Hematopoietic multipotent progenitor cell treated with erythropoietin and hydrocortisone succinate and interleukin-3 and kit ligand, for 17 days (in vitro differentiated cells): ENCODE data around the gene MLKL.
A peak's percentile ranks its signal among the peaks of the same experiment; 100 is the strongest.

Experiments used
- DNase-seq: peaks from one replicate; pipeline ENCODE4 v3.0.0-alpha.2; 2015; ENCODE audit warnings: low spot score

The MLKL gene

GRCh38 chr16:74700438-74701225 lies at the start of gene MLKL:
TSS of gene MLKL (minus strand) at chr16:74700862. CDS start at chr16:74695757, 5,105 bp downstream.
- no peak for DNase-seq

DNA sequence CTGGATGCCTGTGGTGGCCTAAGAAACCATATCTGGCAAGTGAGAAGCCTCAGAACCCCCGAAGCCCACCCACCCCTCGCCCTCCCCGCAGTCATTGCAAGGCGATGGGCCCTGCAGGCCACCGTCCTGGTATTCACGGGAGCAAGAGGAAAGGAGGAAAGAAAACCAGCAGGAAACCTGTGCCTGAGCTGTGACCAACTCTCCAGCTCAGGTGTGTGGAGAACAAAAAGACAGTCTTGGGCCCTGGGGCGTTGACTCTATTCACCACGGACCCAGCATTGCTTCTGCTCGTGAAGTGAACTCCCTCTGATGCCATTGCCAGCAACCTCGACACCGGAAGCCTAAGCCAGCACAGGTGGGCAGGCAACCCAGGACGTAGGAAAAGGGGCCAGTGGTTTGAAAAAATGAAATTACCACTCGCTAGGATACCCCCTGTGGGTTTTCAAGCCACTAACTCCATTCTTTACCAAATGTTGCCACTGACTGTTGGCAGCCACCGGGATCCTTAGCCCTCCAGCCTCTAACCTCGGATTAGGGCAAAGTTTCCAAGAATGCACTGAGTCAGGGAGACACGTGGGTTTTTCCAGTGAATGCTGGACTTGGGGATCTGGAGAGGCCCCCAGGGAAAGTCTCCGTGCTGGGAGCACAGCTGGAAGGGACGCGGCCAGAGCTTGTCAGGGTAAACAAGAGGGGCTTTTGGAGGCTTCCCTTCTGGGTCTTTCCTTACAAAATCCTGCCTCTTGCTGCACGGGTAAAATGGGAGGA lies 48.8 kb upstream of the MLKL start:
- no peak for DNase-seq

GRCh38 chr16:74748616-74749026 lies 48.0 kb upstream of the MLKL start:
- DNase-seq = no peak

GRCh38 chr16:74747716-74748615 lies 47.3 kb upstream of the MLKL start:
- DNase-seq = no peak

DNA sequence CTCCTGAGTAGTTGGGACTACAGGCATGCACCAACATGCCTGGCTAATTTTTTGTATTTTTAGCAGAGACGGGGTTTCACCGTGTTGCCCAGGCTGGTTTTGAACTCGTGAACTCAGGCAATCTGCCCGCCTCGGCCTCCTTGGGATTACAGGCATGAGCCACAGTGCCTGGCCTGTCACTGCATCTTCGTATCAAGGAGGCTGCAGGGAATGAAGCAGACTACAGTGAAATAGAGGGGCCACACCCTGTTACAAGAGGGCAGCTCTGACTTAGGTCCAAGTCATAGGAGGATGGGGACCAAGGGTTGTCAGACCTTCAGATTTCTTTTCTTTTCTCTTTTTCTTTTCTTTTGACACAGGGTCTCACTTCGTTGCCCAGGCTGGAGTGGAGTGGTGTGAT lies 45.3 kb upstream of the MLKL start:
- DNase-seq = no peak

DNA sequence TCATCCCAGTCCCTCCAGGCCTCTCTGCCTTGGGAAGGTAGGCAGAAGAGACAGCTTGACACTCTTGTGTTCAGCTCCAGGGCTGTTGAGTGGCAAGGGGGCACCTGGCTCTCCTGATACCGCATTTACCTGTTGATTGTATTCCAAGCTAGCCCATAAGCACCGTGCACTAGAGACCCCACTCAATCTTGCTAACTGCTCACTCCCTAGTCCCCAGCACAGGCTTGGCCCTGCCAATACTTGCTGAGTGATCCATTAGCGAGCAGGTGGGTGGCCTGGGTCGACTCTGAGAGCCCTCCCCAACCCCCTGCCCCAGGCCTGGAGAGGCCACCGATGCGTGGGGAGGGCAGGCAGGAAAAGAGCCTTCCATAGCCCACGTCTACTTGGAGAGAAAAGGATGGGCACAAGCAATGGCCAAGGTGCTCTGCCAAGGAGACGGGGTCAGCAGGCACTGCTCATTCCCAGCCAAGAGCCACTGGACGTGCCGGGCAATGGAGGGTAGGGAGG lies 44.5 kb upstream of the MLKL start:
- DNase-seq = no peak

DNA sequence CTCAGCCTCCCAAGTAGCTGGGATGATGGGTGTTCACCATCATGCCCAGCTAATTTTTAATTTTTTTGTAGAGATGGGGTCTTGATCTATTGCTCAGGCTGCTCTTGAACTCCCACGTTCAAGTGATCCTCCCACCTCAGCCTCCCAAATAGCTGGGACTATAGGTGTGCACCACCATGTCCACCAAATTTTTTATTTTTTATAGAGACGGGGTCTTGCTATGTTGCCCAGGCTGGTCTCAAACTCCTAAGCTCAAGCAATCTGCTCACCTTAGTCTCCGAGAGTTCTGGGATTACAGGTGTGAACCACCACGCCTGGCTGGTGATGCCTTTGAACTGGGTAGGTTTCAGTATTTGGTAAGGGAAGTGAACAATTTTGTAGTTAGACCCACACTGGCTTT lies 43.9 kb upstream of the MLKL start:
- no peak for DNase-seq

GRCh38 chr16:74743668-74744299 lies 43.1 kb upstream of the MLKL start:
- peak; percentile 61 for DNase-seq

DNA sequence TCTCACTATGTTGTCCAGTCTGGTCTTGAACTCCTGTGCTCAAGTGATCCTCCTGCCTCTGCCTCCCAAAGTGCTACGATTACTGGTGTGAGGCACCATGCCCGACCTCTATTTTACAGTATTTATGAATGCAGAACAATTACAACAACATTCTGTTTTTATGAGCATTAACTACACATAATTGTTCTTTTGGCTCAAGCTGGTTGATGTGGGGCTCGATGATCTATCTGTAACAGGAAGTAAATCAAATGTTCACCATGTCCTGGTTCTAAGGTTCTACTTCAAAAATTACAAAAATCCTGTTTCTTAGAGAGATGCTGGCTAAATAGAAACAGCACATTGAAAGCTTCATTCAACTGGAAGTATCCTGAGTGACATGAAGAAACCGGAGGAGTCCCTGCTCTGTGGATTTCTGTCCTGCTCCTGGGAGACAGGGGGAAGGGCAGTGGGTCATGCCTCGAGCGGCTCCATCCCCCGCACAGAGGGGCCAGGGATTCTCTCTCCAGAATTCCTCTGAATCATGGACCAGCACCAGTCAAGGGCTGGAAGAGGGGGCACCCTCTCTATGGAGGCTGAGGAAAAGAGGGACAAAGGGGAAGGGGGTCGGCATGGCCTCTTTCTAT lies 42.5 kb upstream of the MLKL start:
- no peak for DNase-seq

DNA sequence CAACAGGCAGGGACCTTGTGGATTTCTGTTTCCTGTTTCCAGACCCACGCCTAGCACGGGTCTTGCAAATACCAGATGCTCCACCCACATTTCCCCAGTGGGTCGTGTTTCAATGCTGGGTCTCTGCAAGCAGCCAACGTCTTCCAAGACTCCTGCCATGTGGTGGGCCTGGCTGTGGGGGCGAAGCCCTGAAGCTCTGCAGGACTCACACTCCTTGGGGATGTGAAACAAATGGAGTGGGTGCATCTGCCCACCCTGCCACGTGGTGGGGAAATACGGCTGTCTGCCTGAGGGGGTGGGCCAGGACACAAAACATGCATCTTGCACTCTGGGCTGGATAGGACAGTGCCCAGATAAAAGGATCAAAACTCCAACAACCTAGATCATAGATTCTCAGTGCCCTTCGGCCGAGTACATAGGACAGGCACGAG lies 41.4 kb upstream of the MLKL start:
- DNase-seq = no peak

DNA sequence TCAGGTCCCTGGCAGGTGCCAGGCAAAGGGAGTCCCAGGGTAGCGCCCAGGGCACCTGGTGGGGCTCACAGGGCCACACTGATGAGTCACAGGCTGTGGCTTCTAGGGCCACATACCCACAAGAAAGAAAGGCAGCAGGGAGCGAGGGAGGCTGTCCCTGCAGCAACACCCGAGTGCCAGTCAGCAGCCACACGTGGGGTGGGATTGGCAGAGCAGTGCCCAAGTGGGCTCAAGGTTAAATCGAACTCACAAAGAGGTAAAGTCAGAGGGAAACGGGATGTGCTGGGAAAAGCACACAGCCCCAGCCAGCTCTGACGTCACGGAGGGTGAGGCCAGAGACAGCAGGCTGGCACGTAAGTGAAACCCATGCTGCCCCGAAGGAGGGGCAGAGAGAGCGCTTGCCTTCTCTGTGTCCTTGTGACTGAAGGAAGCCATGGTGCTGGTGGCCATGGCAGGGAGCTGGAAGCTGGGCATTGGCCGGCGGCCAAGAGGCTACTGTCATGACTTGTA lies 40.2 kb upstream of the MLKL start:
- DNase-seq = no peak

DNA sequence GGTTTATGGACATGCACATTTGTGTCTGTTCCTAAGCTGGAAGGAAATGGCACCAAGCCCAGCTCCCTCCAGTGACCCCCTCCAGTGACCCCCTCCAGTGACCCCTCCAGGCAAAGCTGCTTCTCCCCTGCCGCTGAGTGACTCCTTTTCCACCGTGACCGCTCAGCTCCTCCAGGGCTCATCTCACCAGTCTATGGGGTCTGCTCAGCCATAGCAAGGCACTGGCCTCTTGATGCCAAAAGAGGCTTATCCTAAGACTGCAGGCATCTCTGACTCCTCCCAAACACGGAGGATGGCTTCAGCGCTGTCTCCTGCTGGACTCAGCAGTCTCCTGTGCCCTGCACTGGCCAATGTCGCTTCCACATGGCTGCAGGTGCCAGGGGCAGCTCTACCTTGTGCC lies 38.6 kb upstream of the MLKL start:
- no peak for DNase-seq

DNA sequence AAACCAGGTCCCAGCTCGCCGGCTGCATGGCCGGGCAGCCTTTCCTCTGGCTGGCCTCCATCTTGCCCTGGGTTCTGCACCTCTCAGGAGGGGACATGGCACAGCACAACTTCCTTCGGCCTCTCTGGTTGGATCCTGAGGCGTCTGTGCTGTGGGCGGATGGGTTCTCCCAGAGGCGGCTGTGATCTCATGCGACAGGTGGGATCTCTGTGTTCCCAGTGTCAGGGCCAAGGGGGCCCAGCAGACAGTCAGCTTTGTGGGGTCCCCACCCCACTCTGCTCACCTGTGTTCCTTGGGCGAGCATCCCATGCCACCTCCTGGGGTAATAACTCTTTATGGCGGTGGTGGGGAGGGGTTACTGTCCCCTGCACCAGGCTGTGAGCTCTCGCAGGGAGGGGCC lies 38.2 kb upstream of the MLKL start:
- no peak for DNase-seq

DNA sequence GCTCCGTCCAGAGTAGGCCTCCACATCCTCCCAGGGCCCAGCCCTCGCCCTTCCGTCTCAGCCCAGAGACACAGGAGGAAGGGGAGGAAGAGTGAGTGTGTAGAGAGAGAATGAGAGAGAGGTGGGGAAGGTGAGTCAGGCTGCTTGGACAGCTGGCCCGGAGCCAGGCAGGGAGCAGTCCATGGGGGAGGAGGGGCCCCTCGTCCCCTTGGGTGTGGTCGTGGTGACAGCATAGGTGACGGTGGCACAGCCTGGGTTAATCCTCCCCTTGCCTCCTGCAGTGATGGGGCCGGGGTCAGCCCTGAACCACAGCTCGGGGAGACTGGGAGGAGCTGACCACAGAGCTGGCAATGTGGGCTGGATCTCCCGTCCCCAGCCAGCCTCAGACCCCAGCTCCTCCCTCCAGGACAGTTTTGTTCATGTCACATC lies 37.5 kb upstream of the MLKL start:
- DNase-seq = no peak

DNA sequence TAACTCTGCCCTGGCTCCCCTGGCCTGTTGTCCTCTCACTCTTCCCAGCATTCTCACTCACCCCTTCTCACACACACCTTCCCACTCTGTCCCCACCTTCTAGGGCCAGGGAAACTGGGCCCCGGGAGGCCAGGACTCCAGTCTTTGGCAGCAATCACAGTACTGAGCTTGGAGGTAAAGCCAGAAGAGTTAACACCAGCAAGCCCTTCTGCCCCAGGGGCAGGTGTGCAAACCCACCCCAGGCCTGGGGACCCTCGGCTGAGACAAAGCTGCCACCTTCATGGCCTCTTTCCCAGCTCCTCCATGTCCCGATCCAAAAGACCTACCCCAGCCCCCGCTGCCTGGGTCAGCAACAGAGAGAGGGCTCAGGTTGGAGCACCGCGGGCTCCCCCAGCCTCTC lies 36.9 kb upstream of the MLKL start:
- DNase-seq = no peak

DNA sequence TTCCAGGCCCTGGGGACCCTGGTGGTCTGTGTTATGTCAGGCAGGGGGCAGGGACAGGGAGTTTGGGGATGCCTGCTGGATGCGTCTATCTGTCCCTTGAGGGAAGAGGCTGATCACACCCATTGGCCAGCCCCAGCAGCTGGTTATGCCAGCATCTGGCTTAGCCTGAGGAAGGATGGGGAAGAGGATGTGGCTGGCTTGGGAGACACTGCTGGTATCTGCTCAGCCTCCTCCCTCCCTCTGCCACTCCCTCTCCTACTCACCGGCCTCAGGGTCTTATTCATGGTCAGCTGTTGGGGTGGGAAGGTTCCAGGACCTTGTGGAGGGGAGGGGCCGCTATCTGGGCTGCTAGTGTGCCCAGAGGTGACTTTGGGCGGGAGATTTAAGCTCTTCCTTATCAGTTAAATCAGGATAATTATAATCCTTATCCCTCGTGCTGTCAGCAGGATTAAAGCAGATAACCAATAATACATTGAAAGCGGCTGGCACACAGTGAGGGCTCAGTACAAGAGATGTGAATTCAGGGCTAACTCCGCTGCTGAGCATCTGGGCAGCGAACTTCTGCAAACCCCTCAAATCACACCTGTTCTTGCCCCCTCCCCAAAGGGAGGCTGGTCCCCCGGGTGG lies 36.0 kb upstream of the MLKL start:
- no peak for DNase-seq

DNA sequence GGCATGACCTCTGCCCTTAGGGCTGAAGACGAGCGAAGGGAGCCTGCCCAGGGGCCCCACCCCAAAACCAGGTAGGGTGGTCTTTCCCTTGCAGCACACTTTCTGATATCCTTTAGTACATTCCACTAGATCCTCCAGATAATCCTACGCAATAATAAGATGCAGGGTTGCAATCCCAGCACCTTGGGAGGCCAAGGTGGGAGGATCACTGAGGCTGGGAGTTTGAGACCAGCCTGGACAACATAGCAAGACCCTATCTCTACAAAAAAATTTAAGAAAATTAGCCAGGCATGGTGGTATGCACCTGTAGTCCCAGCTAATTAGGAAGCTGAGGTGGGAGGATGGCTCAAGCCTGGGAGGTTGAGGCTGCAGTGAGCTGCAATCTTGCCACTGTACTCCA lies 34.9 kb upstream of the MLKL start:
- DNase-seq = no peak

DNA sequence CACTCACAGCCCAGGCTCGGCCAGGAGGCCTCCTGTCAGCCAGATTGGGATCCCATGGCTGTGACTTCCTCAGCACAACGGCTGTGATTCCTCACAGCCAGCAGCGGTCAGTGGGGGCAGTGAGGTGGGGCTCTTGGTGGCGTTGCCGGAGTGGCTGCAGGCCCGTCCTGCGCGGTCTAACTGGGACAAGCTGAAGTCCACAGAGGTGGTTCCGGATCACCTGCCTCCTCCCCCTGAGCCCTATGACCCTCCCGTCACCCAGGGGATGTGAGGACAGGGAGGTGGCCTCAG lies 34.4 kb upstream of the MLKL start:
- no peak for DNase-seq

DNA sequence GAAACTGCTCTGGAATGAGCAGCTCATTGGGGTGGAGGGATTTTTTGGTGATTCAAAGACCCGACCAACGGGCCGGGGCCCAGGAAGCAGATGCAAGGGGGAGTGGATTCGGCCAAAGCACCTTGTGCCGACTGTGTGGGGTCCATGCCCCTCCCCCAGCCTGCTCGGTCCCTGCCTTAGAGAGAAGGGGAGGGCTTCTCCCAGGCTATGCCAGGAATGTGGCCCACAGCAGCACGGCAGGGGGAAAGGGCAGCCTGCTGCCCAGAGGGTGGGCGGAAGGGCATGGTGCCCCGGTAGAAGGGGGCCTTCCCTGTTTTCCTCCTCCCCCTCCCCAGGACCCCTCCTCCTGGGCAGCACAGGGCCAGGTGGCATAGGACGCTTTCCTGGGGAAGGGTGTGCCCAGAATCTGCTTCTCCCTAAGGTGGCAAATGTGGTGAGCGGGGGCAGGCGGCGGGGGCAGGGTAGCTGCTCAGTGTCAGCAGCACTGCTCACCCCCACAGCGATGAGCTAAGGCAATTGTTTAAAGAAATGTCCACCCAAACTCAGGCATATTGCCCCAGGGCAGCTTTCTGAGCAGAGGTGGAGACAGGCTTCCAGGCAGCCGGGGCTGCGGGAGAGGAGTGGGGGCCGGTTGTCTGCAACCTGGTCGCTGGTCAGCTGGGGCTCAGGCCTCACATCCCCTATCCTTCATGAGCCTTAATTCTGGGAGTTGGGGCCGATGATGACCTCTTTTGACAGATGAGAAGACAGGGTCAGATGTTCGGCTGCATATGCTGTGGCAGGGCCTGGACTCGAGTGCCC lies 33.9 kb upstream of the MLKL start:
- no peak for DNase-seq
